Right hindlimb (tissue), 1 donor: ENCODE data around the gene HJV.
"Not testable (repeated sequence)": the region's sequence is repeated elsewhere in the genome, so short reads cannot be mapped to it uniquely, and the experiment has no call there.

ENCODE experiments used
- DNase-seq: peaks from one replicate; pipeline ENCODE4 v3.0.0-alpha.2; 2018

The HJV gene

GRCh38 chr1:146021622-146022402, at the start of gene HJV:
Gene HJV, minus strand, starts transcription at chr1:146021735. Its CDS starts 1,504 bp downstream, at chr1:146020231.
- DNase-seq: no peak

- DNase-seq: not testable (repeated sequence)
Measured at GRCh38 chr1:146059148-146059547, 37.6 kb upstream of the HJV start.

GRCh38 chr1:146051852-146052676, 30.5 kb upstream of the HJV start:
- DNase-seq: peak; percentile 89

- no peak for DNase-seq
Measured at GRCh38 chr1:146051452-146051851, 29.9 kb upstream of the HJV start.

- DNase-seq: not testable (repeated sequence)
Measured at GRCh38 chr1:146050652-146050963, 29.1 kb upstream of the HJV start.

- not testable (repeated sequence) for DNase-seq
Measured at GRCh38 chr1:146049866-146050651, 28.5 kb upstream of the HJV start.

GRCh38 chr1:146049436-146049835, 27.9 kb upstream of the HJV start:
- DNase-seq: no peak

GRCh38 chr1:146048514-146049115, 27.1 kb upstream of the HJV start:
- not testable (repeated sequence) for DNase-seq

- DNase-seq: no peak
Measured at GRCh38 chr1:146046664-146047063, 25.1 kb upstream of the HJV start.

GRCh38 chr1:146039844-146040194, 18.3 kb upstream of the HJV start:
- no peak for DNase-seq

- peak; percentile 93 for DNase-seq
Measured at GRCh38 chr1:146036965-146037646, 15.6 kb upstream of the HJV start.

GRCh38 chr1:146036241-146036964, 14.9 kb upstream of the HJV start:
- DNase-seq: no peak

- DNase-seq: peak; percentile 38
Measured at GRCh38 chr1:146035048-146035423, 13.5 kb upstream of the HJV start.

- no peak for DNase-seq
Measured at GRCh38 chr1:146032631-146033219, 11.2 kb upstream of the HJV start.

GRCh38 chr1:146031476-146031875, 9.9 kb upstream of the HJV start:
- DNase-seq: no peak

- DNase-seq: no peak
Measured at GRCh38 chr1:146029117-146029516, 7.6 kb upstream of the HJV start.

GRCh38 chr1:146026650-146027049, 5.1 kb upstream of the HJV start:
- not testable (repeated sequence) for DNase-seq

GRCh38 chr1:146025787-146026495, 4.4 kb upstream of the HJV start:
- not testable (repeated sequence) for DNase-seq

- DNase-seq: no peak
Measured at GRCh38 chr1:146022403-146023127, 1.0 kb upstream of the HJV start.

- no peak for DNase-seq
Measured at GRCh38 chr1:146021050-146021445, 487 bp downstream of the HJV start.
